Measurements from ENCODE around the gene ZFAND5. TPM values are rescaled to one million over a fixed set of nuclear protein-coding genes. Genes with fewer than 3 reads are reported as not detected.

Gene ZFAND5
- total and polyA plus RNA-seq, 4 donors = 45.6 to 119 (median 61.9) TPM

DNA sequence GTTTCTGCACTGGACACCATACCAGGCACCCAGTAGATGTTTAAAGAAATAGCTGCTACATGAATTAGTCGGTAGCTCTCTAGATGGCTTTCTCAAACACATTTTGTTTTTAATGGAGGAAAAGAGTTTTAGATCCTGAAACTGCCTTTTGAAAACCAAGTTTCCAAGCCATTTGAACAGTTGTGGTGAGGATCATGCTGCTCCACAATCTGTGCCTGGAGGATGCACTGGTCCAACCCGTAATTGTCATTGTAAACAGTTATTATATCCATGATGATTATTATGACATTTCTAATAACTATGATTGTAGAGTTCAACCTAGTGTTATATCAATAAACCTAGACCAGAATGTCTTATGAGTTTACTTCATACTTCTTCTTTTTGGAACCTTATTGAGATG lies 35.9 kb upstream of the ZFAND5 start:
- TF ChIP-seq, protein P1, sequence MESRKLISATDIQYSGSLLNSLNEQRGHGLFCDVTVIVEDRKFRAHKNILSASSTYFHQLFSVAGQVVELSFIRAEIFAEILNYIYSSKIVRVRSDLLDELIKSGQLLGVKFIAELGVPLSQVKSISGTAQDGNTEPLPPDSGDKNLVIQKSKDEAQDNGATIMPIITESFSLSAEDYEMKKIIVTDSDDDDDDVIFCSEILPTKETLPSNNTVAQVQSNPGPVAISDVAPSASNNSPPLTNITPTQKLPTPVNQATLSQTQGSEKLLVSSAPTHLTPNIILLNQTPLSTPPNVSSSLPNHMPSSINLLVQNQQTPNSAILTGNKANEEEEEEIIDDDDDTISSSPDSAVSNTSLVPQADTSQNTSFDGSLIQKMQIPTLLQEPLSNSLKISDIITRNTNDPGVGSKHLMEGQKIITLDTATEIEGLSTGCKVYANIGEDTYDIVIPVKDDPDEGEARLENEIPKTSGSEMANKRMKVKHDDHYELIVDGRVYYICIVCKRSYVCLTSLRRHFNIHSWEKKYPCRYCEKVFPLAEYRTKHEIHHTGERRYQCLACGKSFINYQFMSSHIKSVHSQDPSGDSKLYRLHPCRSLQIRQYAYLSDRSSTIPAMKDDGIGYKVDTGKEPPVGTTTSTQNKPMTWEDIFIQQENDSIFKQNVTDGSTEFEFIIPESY (IDR thresholded peaks at IDR 0.05) = no peak
- TF ChIP-seq NR2F2 (IDR thresholded peaks at IDR 0.05) = no peak
- no peak for TF ChIP-seq YY1 (IDR thresholded peaks at IDR 0.05)
- no peak for TF ChIP-seq EGR1 (IDR thresholded peaks at IDR 0.05; ENCODE audit: low read depth in 2 of 2)
- TF ChIP-seq RXRA (IDR thresholded peaks at IDR 0.05) = no peak
- TF ChIP-seq MAX (IDR thresholded peaks at IDR 0.05) = no peak
- TF ChIP-seq SP1 (IDR thresholded peaks at IDR 0.05) = no peak
- TF ChIP-seq CTCF (IDR thresholded peaks at IDR 0.05; ENCODE audit: low read depth, low read length, missing input control) = no peak
- no peak for TF ChIP-seq REST (IDR thresholded peaks at IDR 0.05)
- TF ChIP-seq ATF3 (IDR thresholded peaks at IDR 0.05) = no peak
- TF ChIP-seq HNF4G (IDR thresholded peaks at IDR 0.05) = no peak
- no peak for TF ChIP-seq RAD21 (IDR thresholded peaks at IDR 0.05)
- no peak overlapping the region for H3K4me3 ChIP-seq (ENCODE audit: low read depth in 1 of 3, low read length in 3 of 3)
- peaks cover 0 to 2% (median 0%) of the 10 kb centered on the region in 4 donors for H3K4me1 ChIP-seq (ENCODE audit: control insufficient read depth in 4 of 4, insufficient read depth in 4 of 4, low read length in 3 of 4)
- no peak overlapping the region for H3K9ac ChIP-seq (ENCODE audit: low read depth in 1 of 2, low read length in 2 of 2)
- 94% methylated on average over 2 of the region's 2 CpGs for WGBS
- no peaks in the 10 kb centered on the region for H3K36me3 ChIP-seq (ENCODE audit: control insufficient read depth in 4 of 4, insufficient read depth in 3 of 4, low read depth in 1 of 4, low read length in 3 of 4)
- no peak overlapping the region for H3K27ac ChIP-seq (ENCODE audit: low read depth in 1 of 2, low read length in 2 of 2)
- no peaks in the 10 kb centered on the region for H3K27me3 ChIP-seq (ENCODE audit: control insufficient read depth in 4 of 4, insufficient read depth in 4 of 4, low read length in 3 of 4)
- DNase-seq (ENCODE audit: low spot score) = no peak
- H3K9me3 ChIP-seq (ENCODE audit: control insufficient read depth in 4 of 4, low read length in 3 of 4) = no peaks in the 10 kb centered on the region

GRCh38 chr9:72399391-72399790 lies 34.4 kb upstream of the ZFAND5 start:
- Histone ChIP-seq H3K9me3 (ENCODE audit: control insufficient read depth in 4 of 4, low read length in 3 of 4) (no peaks in the 10 kb centered on the region), H3K9ac (ENCODE audit: low read depth in 1 of 2, low read length in 2 of 2) (no peak overlapping the region), H3K27ac (ENCODE audit: low read depth in 1 of 2, low read length in 2 of 2) (no peak overlapping the region), H3K4me3 (ENCODE audit: low read depth in 1 of 3, low read length in 3 of 3) (no peak overlapping the region), H3K4me1 (ENCODE audit: control insufficient read depth in 4 of 4, insufficient read depth in 4 of 4, low read length in 3 of 4) (peaks cover 0 to 2% (median 0%) of the 10 kb centered on the region in 4 donors), H3K36me3 (ENCODE audit: control insufficient read depth in 4 of 4, insufficient read depth in 3 of 4, low read depth in 1 of 4, low read length in 3 of 4) (no peaks in the 10 kb centered on the region), H3K27me3 (ENCODE audit: control insufficient read depth in 4 of 4, insufficient read depth in 4 of 4, low read length in 3 of 4) (no peaks in the 10 kb centered on the region)
- 93% methylated on average over 2 of the region's 2 CpGs for WGBS
- DNase-seq (ENCODE audit: low spot score) = no peak
- no peak for TF ChIP-seq NR2F2 (IDR thresholded peaks at IDR 0.05)
- TF ChIP-seq CTCF (IDR thresholded peaks at IDR 0.05; ENCODE audit: low read depth, low read length, missing input control) = no peak
- no peak for TF ChIP-seq HNF4G (IDR thresholded peaks at IDR 0.05)
- no peak for TF ChIP-seq TAF1 (conservative IDR thresholded peaks at IDR 0.05)
- TF ChIP-seq HNF4A (conservative IDR thresholded peaks at IDR 0.05) = no peak
- TF ChIP-seq EGR1 (IDR thresholded peaks at IDR 0.05; ENCODE audit: low read depth in 2 of 2) = no peak
- TF ChIP-seq RXRA (IDR thresholded peaks at IDR 0.05) = no peak
- no peak for TF ChIP-seq MAX (IDR thresholded peaks at IDR 0.05)
- no peak for TF ChIP-seq JUND (IDR thresholded peaks at IDR 0.05)
- TF ChIP-seq SP1 (IDR thresholded peaks at IDR 0.05) = no peak
- no peak for TF ChIP-seq YY1 (IDR thresholded peaks at IDR 0.05)
- TF ChIP-seq FOXA1 (IDR thresholded peaks at IDR 0.05) = no peak
- no peak for TF ChIP-seq REST (IDR thresholded peaks at IDR 0.05)
- no peak for TF ChIP-seq GABPA (IDR thresholded peaks at IDR 0.05 in 1 of 2, conservative IDR thresholded peaks at IDR 0.05 in 1 of 2)

All from liver (tissue), 9 donors.